ENCODE results near the gene MBD2. TPM values are rescaled to one million over a fixed set of nuclear protein-coding genes. Genes with fewer than 3 reads are reported as not detected.
"Not testable (repeated sequence)": the region's sequence is repeated elsewhere in the genome, so short reads cannot be mapped to it uniquely, and the experiment has no call there.

MBD2 gene, protein sequence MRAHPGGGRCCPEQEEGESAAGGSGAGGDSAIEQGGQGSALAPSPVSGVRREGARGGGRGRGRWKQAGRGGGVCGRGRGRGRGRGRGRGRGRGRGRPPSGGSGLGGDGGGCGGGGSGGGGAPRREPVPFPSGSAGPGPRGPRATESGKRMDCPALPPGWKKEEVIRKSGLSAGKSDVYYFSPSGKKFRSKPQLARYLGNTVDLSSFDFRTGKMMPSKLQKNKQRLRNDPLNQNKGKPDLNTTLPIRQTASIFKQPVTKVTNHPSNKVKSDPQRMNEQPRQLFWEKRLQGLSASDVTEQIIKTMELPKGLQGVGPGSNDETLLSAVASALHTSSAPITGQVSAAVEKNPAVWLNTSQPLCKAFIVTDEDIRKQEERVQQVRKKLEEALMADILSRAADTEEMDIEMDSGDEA
- total RNA-seq (2014; rRNA removed; shearing (Covaris generic)): 29.3 and 36.0 TPM in 2 replicates

DNA sequence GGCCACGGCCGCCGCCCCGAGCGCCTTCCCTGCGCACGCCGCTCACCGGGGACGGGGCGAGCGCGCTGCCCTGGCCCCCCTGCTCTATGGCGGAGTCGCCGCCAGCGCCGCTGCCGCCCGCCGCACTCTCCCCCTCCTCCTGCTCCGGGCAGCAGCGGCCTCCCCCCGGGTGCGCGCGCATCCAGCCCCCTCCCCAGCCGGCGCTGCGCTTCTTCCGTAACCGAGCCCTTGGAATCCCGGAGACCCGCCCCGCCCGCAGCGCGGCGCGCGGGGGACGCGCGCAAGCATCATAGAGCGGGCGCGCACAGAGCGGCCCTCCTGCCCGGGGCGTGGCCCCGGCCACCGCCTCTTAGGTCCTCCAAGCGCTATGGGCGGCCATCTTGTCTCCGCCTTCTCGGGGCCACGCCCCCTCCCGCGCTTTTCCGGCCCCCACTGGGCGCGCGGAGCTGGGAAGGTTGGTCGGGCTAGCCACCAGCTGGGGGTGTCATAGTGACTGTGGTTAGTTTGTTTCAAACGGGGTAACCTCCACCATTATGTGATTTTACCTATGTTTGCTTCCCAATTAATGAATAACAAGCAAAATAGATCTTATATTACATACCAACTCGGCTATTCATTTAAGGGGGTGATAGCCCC is at the start of gene MBD2:
TSS of gene MBD2 (minus strand) at position 291 of the 636 bp plus-strand sequence. CDS start at position 181, 110 bp downstream.
- in situ Hi-C loops (cut with HindIII; ENCODE audit: low sequenced_read_pairs): no loop called here
- peak; percentile 95 for DNase-seq (ENCODE audit: low spot score)

DNA sequence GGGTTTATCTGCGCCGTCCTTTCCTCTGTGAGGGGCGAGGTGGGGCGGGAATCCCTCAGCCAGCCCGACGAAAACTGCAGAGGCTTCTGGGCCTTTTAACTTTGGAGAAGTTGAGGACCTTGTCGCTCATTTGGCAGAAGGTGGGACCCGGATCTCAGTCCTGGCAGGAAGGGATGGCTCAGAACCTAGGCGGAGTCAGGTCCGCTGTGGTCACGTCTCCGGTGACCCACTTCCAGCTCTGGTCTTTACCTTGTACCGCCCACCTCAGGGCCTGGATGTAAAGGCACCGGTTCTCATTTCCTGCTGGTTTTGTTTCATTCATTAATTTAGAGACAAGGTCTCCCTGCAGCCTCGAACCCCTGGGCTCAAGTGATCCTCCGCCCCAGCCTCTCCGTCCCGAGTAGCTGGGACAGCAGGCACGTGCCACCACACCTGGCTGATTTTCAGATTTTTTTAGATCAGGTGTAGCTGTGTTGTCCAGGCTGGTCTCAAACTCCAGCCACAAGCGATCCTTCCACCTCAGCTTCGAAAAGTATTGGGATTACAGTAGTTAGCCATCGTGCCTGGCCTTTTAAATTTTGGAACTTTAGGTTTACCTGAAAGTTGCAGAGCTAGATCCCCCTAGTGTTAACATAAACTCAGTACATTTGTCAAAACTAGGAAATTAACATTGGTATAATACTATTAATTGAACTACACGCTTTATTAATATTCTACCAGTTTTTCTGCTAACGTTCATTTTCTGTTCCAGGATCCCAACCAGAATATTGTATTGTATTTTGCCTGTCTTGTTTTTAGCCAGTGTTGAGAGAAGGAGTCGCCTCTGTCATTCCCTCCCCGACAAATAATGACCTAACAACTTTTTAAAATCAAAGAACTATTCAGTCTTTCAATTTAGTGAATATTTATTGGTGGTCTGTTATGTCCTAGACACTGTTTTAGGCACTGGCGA is 45.7 kb upstream of the MBD2 start:
- in situ Hi-C loops (cut with HindIII; ENCODE audit: low sequenced_read_pairs): no loop called here

DNA sequence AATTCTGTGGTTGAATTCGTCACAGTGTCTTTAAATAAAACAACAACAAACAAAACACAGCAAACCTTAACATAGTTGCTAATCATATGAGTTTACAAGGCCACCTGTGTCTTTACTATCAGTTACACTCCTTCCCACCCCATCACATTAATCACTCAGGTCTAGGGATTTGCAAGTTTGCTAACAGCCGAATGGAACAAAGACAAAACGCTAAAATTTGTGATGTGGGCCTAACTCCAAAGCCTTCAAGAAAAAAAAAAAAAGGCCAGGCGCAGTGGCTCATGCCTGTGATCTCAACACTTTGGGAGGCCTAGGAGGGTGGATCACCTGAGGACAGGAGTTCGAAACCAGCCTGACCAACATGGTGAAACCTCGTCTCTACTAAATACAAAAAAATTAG is 44.3 kb upstream of the MBD2 start:
- peak; percentile 16 for DNase-seq (ENCODE audit: low spot score)

More for the DNA sequence above, 45.7 kb upstream of the MBD2 start:
- peak; percentile 65 for DNase-seq (ENCODE audit: low spot score)

DNA sequence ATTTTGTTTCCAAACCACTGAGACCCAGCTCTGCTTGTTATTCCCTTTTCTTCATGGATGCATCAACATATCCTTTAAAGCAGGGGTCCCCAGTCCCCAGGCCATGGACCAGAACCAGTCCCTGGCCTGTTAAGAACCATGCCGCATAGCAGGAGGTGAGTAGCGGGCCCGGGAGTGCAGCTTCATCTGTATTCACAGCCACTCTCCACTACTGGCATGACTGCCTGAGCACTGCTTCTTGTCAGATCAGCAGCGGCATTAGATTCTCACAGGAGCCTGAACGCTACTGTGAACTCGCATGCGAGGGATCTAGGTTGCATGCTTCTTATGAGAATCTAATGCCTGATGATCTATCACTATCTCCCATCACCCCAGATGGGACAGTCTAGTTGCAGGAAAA is 43.2 kb upstream of the MBD2 start:
- no peak for DNase-seq (ENCODE audit: low spot score)
- in situ Hi-C loops (cut with HindIII; ENCODE audit: low sequenced_read_pairs): no loop called here

More for the DNA sequence above, 44.3 kb upstream of the MBD2 start:
- in situ Hi-C loops (cut with HindIII; ENCODE audit: low sequenced_read_pairs): no loop called here

DNA sequence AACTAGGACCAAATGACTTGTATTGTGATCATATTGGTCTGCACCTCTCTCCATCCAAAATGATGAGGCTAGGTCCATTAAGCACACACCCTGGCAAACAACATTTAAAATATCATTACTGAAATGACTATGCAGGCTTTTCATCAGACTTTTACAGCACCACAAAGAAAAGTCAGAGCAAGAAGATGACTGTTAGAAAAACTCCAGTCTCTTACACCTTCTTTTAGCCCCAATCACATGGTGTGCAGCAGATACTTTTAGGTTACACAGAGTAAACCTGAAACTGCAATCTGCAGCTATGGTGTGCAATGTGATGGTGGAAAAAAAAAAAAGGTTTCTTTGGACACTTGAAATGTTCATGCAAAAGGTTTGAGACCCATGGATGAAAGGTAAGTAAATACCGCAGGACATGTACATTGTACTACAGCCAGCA is 39.5 kb upstream of the MBD2 start:
- DNase-seq (ENCODE audit: low spot score): no peak
- in situ Hi-C loops (cut with HindIII; ENCODE audit: low sequenced_read_pairs): no loop called here

DNA sequence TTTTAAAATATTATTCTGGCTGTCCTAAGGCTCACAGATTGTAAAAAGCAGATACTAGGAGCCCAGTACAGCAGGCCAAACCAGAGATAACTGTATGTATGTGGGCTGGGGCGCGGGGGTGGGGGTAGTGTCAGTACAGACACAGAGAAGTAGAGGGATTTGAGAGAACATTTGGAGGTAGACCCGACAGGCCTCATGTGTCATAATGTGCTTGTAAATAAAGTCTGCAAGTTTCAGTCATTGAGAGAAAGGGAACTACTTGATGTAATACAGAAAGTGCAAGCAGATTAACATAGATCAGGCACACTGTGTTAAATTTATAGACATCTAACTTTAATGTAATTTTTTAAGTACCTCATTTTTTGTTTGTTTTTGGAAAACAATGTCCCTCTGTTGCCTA is 37.4 kb upstream of the MBD2 start:
- DNase-seq (ENCODE audit: low spot score): no peak

DNA sequence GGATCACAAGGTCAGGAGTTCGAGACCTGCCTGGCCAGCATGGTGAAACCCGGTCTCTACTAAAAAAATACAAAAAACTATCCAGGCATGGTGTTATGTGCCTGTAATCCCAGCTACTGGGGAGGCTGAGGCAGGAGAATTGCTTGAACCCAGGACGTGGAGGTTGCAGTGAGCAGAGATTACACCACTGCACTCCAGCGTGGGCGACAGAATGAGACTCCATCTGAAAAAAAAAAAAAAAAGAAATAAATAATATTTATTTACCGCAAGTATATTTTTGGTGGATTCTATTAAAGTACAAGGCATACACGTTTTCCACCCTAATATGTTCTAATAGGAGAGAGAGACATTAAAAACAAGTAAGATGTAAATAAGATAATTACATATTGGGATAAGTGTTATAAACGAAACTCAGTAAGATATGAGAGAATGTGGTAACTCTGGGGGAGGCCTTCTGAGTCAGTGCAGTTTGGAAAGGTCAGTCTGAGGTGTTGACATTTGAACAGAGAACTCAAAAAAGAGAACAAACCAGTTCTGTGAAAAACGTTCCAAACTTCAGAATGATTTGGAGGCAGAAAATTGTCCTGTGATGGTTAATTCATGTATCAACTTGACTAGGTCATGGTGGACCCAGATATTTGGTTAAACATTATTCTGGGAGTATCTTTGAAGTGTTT is 36.1 kb upstream of the MBD2 start:
- in situ Hi-C loops (cut with HindIII; ENCODE audit: low sequenced_read_pairs): no loop called here
- DNase-seq (ENCODE audit: low spot score): no peak

More for the DNA sequence above, 37.4 kb upstream of the MBD2 start:
- in situ Hi-C loops (cut with HindIII; ENCODE audit: low sequenced_read_pairs): no loop called here

DNA sequence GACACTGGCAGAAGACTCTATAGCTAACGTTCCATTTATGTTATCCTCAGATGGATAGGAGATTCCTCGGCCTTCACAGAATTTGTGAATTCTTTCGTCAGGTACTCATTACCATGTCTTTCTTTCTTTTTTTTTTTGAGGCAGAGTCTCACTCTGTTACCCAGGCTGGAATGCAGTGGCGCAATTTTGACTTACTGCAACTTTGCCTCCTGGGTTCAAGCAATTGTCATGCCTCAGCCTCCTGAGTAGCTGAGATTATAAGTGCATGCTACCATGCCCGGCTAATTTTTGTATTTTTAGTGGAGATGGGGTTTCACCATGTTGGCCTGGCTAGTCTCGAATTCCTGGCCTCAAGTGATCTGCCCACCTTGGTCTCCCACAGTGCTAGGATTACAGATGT is 33.3 kb upstream of the MBD2 start:
- DNase-seq (ENCODE audit: low spot score); in situ Hi-C loops (cut with HindIII; ENCODE audit: low sequenced_read_pairs): not testable (repeated sequence)

DNA sequence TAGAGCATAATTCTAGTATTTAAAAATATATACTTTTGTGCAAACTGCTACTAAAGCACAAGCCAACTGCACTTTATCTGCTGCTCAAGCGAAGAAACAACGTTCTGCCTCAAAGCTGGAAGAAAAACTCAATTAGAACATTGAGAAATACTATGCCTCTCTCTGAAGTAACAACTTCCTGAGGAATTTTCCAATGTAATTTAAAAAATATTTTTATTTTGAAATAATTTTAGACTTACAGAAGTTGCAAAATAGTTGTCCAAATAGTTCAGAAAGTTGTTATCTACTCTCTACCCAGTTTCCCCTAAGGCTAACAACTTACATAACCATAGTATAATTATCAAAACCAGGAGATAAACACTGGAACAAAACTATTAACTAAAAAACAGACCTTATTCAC is 32.5 kb upstream of the MBD2 start:
- in situ Hi-C loops (cut with HindIII; ENCODE audit: low sequenced_read_pairs): no loop called here
- DNase-seq (ENCODE audit: low spot score): no peak

DNA sequence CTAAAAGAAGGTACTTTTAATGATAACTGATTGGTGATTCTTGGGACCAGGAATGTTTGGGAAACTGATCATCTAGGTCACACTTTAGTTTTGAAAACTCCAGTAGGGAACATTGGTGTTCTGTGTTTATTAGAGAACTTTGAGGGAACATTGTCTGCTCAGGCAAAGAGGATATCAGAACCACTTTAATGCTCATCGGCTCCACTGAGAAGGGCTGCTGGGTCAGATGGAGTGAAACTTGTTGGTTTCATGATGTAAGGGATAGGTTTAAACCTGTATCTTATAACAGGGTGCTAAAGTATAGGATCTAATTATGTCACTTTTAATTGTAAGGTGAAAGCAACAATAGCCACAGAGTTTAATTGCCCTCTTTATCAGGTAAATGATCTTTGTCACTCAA is 30.7 kb upstream of the MBD2 start:
- in situ Hi-C loops (cut with HindIII; ENCODE audit: low sequenced_read_pairs): no loop called here
- no peak for DNase-seq (ENCODE audit: low spot score)

DNA sequence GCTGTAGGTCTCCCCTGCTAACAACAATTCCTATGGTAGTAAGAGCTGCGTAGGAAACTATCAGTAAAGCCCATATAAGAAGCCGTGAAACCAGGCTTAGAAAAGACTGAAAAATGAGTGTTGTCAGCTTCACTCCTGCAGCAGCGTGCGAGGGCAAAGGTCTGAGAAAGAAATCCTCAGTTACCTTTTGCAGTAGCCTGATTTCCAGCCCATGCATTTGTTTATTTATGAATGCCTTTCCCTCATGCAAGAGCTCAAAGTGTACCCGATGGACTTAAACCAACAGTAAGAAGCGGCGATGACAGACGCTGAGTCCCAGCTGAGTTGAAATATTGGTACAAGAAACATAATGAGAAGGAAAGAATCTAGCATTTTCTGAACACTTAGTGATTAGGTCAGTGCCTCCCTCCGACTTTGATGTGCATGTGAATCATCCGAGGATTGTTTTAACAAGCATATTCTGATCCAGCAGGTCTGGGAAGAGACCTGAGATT is 29.8 kb upstream of the MBD2 start:
- no peak for DNase-seq (ENCODE audit: low spot score)
- in situ Hi-C loops (cut with HindIII; ENCODE audit: low sequenced_read_pairs): no loop called here

DNA sequence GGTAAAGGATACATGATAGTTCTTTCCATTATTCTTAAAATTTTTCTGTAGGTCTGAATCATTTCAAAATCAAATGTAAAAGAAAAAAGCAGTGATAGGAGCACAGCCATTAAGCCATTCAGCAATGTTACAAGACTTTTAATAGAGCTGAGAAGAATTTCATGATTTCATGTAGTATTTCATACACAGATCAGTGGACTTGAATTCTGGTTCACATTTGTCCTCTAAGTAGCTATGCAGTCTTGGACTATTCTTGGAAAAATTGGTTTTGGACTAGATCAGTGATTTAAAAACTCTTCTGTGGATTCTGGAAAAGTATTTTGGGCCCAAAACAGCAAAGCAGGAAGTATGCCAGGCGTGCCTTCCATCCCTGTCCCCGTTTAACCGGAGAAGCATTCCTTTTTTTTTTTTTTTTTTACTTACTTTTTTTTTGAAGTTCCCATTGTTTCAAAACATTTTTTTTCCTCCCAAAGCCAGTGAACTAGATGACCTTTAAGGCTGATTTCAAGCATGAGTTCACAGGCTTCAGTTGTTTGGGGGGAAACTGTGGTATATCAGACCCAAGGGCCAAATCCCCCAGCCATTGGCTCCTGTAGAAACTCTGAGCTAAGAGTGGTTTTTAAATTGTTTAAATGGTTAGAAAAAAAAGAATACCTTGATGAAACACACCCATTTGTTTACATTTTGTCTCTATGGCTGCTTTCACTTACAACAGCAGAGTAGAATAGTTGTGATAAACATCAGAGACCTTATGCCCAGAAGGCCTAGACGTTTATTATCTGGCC is 27.3 kb upstream of the MBD2 start:
- in situ Hi-C loops (cut with HindIII; ENCODE audit: low sequenced_read_pairs): no loop called here

DNA sequence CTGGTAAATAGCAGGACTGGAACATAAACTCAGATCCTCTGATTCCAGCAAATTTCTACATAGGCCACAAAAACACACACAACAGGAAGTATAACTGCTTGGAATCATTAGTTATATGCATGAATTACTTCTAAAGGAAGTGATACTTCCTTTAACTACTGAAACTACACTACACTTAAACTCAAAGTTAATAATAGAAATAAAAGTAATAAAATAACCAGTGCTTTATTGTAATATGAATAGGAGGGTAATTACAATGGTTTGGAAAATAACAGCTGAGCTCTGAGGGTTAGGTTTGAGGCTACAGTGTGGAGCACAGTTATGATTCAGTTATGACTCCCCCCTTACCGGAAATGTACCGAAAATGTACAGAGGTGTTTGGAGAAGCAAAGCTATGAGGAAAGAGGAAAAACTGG is 26.4 kb upstream of the MBD2 start:
- DNase-seq (ENCODE audit: low spot score): no peak
- in situ Hi-C loops (cut with HindIII; ENCODE audit: low sequenced_read_pairs): no loop called here

More for the DNA sequence above, 27.3 kb upstream of the MBD2 start:
- no peak for DNase-seq (ENCODE audit: low spot score)

DNA sequence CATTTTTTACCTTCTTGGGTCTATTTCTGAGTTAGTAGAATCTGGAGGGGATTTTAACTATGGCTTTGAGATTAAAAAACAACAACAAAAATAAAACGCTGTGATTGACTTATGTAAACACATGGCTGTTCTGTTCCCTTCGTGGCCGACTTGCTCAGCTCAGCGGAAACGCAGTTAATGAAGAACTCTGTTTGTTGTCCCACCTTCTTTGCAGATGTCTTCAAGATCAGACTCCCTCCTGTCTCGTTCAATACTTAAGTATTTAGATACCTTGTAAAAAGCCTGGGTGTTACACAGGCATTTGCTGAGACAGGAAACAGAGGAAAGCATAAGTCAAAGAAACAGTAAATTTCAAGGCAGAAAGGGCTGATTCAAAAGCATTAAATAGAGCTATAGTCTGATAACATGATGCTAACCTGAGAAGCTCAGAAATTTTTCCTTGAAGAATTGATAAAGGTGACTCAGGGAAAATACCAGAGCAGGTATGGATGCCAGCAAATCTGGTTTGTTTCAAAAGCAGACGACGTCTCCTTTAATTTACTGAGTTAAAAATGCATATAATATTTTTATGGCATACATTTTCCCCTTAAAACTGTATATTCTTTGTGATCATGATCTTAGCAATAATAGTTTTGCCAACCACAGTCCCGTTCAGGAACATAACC is 23.2 kb upstream of the MBD2 start:
- in situ Hi-C loops (cut with HindIII; ENCODE audit: low sequenced_read_pairs): no loop called here
- DNase-seq (ENCODE audit: low spot score): no peak

DNA sequence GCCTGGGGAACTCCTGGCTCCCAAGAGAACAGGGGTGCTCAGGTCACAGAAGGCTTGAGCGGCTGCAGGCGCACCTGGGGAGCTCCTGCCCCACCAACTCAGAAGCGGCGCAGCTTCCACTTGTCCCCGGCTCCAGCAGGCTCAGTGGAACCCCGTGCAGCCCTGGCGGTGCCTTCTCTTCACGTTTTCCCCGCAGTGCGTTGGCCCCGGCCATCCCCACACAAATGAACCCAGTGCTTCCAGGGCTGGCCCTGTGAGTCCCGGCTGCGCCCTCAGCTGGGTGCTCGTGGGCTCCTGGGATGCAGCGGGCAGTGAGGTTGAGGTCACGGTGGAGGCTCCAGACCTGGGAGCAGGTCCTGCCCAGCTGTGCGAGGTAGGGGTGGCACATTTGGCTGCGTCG is 17.9 kb upstream of the MBD2 start:
- in situ Hi-C loops (cut with HindIII; ENCODE audit: low sequenced_read_pairs): no loop called here
- no peak for DNase-seq (ENCODE audit: low spot score)

DNA sequence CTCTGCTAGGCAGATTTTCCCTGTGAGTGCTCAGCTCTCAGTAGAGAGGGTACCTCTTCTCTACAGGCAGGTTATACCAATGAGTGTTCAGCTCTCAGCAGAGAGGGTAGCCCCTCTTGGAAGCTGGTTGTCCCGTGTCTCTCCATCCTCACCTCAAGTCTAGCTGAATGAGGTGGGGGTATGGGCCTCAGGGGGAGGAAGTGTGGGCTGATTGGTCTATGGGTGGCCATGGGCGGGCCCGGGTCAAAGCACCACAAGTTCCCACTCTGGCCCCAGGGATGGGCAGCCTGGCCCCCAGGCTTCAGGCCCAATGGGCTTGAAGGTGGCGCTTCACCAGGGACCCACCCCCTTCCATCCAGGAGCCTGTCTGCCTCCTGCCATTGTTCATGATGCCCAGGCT is 17.0 kb upstream of the MBD2 start:
- no peak for DNase-seq (ENCODE audit: low spot score)
- in situ Hi-C loops (cut with HindIII; ENCODE audit: low sequenced_read_pairs): no loop called here

DNA sequence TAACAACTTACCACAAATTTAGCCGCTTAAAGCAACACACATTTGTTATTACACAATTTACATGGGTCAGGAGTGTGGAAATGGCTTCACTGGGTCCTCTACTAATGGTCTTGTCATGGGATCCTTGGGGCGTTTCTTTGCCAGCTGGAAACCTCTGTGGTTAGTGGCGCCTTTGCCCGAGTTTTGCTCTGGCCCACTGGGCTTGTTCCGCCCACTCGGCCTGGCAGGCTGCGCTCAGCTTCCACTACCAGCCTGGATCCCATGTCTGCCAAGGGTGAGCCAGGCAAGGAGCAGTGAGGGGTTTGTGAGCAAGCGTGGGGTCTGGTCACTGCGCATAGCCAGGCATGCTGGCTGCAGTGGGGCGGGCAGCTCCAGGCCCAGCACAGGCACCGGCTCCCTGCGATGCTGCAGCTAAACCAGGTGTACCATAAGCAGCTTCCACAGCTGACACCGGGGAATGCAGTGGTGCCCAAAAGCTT is 16.2 kb upstream of the MBD2 start:
- in situ Hi-C loops (cut with HindIII; ENCODE audit: low sequenced_read_pairs): no loop called here
- DNase-seq (ENCODE audit: low spot score): no peak
